Left ventricle myocardium inferior (tissue), 1 donor: ENCODE data around the gene MAPK4. TPM values are rescaled to one million over a fixed set of nuclear protein-coding genes. Genes with fewer than 3 reads are reported as not detected.
A peak's percentile ranks its signal among the peaks of the same experiment; 100 is the strongest.

ENCODE experiments used
- DNase-seq: peaks from one replicate; pipeline ENCODE4 v3.0.0-alpha.2; 2020
- H3K27ac ChIP-seq: fragments of 200-600 bp; replicated peaks from 2 replicates; pipeline ENCODE4 v1.8.0; 2021
- H3K27me3 ChIP-seq: fragments of 200-600 bp; 2 replicates; pipeline ENCODE4 v1.8.0; 2021; ENCODE audit warnings: low read depth
- H3K36me3 ChIP-seq: fragments of 200-600 bp; 2 replicates; pipeline ENCODE4 v1.8.0; 2021
- H3K4me1 ChIP-seq: fragments of 200-600 bp; 2 replicates; pipeline ENCODE4 v1.8.0; 2021
- H3K4me3 ChIP-seq: fragments of 200-600 bp; 2 replicates; pipeline ENCODE4 v1.8.0; 2021; ENCODE audit warnings: mild to moderate bottlenecking, moderate library complexity
- H3K9me3 ChIP-seq: fragments of 200-600 bp; replicated peaks from 2 replicates; pipeline ENCODE4 v1.8.0; 2021
- CTCF ChIP-seq: fragments of 200-600 bp; IDR thresholded peaks from 2 replicates; pipeline ENCODE4 v1.8.0; 2021; ENCODE audit warnings: antibody characterized with exemption, mild to moderate bottlenecking, borderline replicate concordance
- intact Hi-C: fragments of 100-400 bp; cut with micrococcal nuclease; formaldehyde crosslinking; loops from one replicate; pipeline ENCODE4 v1.11.0; 2022
- total RNA-seq: library from RNA; stranded (reverse); fragmentation: NEBNext Ultra II Directional; extraction: Animal tissue kit (Norgen Biotek cat#: 25700); gene quantifications from one replicate; pipeline ENCODE4 v1.2.1, GENCODE V29; 2021
- donor health status: DM: no; HTN: yes; CAD: no; lungs with severe emphysema.

The MAPK4 gene
- total RNA-seq, 1 donor from 2014 or later: 21.7 TPM

- no peak for DNase-seq
- Histone ChIP-seq H3K27ac (no peak overlapping the region), H3K9me3 (no peaks in the 10 kb centered on the region), H3K27me3 (no peaks in the 10 kb centered on the region), H3K36me3 (no peaks in the 10 kb centered on the region), H3K4me3 (no peak overlapping the region), H3K4me1 (peaks cover 4% of the 10 kb centered on the region)
- no peak for TF ChIP-seq CTCF
- intact Hi-C loops: no loop called here
These were observed 127.6 kb downstream of the MAPK4 start for GRCh38 chr18:50687491-50687890.

- no peaks in the 10 kb centered on the region for H3K36me3 ChIP-seq
- H3K27me3 ChIP-seq: no peaks in the 10 kb centered on the region
- H3K4me3 ChIP-seq: no peak overlapping the region
- no peaks in the 10 kb centered on the region for H3K9me3 ChIP-seq
- no peak for DNase-seq
- H3K27ac ChIP-seq: no peak overlapping the region
- H3K4me1 ChIP-seq: peaks cover 16% of the 10 kb centered on the region
- intact Hi-C loops: no loop called here
- TF ChIP-seq CTCF: no peak
These were observed 129.7 kb downstream of the MAPK4 start for GRCh38 chr18:50689578-50689977.

GRCh38 chr18:50694147-50694546 is 134.3 kb downstream of the MAPK4 start:
- no peaks in the 10 kb centered on the region for H3K36me3 ChIP-seq
- intact Hi-C loops: no loop called here
- no peak overlapping the region for H3K4me3 ChIP-seq
- TF ChIP-seq CTCF: no peak
- peaks cover 30% of the 10 kb centered on the region for H3K4me1 ChIP-seq
- H3K27me3 ChIP-seq: no peaks in the 10 kb centered on the region
- no peaks in the 10 kb centered on the region for H3K9me3 ChIP-seq
- H3K27ac ChIP-seq: peak overlapping the region; percentile 3
- DNase-seq: no peak

GRCh38 chr18:50695431-50696176 is 135.7 kb downstream of the MAPK4 start:
- peak; percentile 30 for DNase-seq
- no peaks in the 10 kb centered on the region for H3K36me3 ChIP-seq
- intact Hi-C loops: no loop called here
- H3K27ac ChIP-seq: peak overlapping the region; percentile 37
- peaks cover 30% of the 10 kb centered on the region for H3K4me1 ChIP-seq
- no peak overlapping the region for H3K4me3 ChIP-seq
- no peaks in the 10 kb centered on the region for H3K27me3 ChIP-seq
- no peak for TF ChIP-seq CTCF
- no peaks in the 10 kb centered on the region for H3K9me3 ChIP-seq

- no peaks in the 10 kb centered on the region for H3K36me3 ChIP-seq
- intact Hi-C loops: no loop called here
- TF ChIP-seq CTCF: no peak
- no peaks in the 10 kb centered on the region for H3K27me3 ChIP-seq
- H3K27ac ChIP-seq: no peak overlapping the region
- H3K4me1 ChIP-seq: peaks cover 30% of the 10 kb centered on the region
- no peak overlapping the region for H3K4me3 ChIP-seq
- no peaks in the 10 kb centered on the region for H3K9me3 ChIP-seq
- DNase-seq: no peak
These were observed 136.5 kb downstream of the MAPK4 start for GRCh38 chr18:50696436-50696835.
